Spinal cord (tissue), 10 donors: ENCODE data around the gene ZMYM3. TPM values are rescaled to one million over a fixed set of nuclear protein-coding genes. Genes with fewer than 3 reads are reported as not detected.
"Not testable (repeated sequence)": the region's sequence is repeated elsewhere in the genome, so short reads cannot be mapped to it uniquely, and the experiment has no call there.

ENCODE experiments used
- DNase-seq, 6 donors: peaks; one replicate each; pipeline versions ENCODE4 v3.0.0 to v3.0.0-alpha.2; 2013 to 2015; ENCODE audit warnings: low spot score in 6 of 6, low read depth in 4 of 6
- H3K27ac ChIP-seq: one replicate; pipeline ENCODE4 v1.5.1; 2013; ENCODE audit warnings: low read depth, low read length, control low read depth
- H3K27me3 ChIP-seq: one replicate; pipeline ENCODE4 v1.6.1; 2013; ENCODE audit warnings: low read length; ENCODE audit not compliant: control insufficient read depth, insufficient read depth
- H3K36me3 ChIP-seq: one replicate; pipeline ENCODE4 v1.6.1; 2013; ENCODE audit warnings: low read length; ENCODE audit not compliant: control insufficient read depth, insufficient read depth
- H3K4me1 ChIP-seq: one replicate; pipeline ENCODE4 v1.6.1; 2013; ENCODE audit warnings: low read length; ENCODE audit not compliant: control insufficient read depth, insufficient read depth
- H3K4me3 ChIP-seq: one replicate; pipeline ENCODE4 v1.5.1; 2013; ENCODE audit warnings: low read depth, low read length, control low read depth
- H3K9me3 ChIP-seq: one replicate; pipeline ENCODE4 v1.6.1; 2013; ENCODE audit warnings: low read length; ENCODE audit not compliant: control insufficient read depth, insufficient read depth
- WGBS: methylation state at CpG from one replicate; pipeline ENCODE4 v1.1.5; 2013; ENCODE audit warnings: missing lambda C conversion rate; ENCODE audit not compliant: insufficient coverage; 5-methylcytosine and 5-hydroxymethylcytosine counted together
- polyA plus RNA-seq, 2 donors: library from polyadenylated mRNA; unstranded; fragments of 120-200 nt; gene quantifications; one replicate each; pipeline ENCODE4 v1.2.1, GENCODE V29; 2013; ENCODE audit not compliant: insufficient read length in 2 of 2
- total RNA-seq, 2 donors: library from RNA; depleted of rRNA in 1 of 2; stranded (reverse); fragments of 120-200 nt in 1 of 2; fragments of >200 nt in 1 of 2; gene quantifications; one replicate each; pipeline versions ENCODE4 v1.2.3 to v1.2.4, GENCODE V29; 2013 to 2014
- donor health status: healthy.

The ZMYM3 gene
- total and polyA plus RNA-seq, 4 donors, result 26.4 to 54.2 (median 39.6) TPM

DNA sequence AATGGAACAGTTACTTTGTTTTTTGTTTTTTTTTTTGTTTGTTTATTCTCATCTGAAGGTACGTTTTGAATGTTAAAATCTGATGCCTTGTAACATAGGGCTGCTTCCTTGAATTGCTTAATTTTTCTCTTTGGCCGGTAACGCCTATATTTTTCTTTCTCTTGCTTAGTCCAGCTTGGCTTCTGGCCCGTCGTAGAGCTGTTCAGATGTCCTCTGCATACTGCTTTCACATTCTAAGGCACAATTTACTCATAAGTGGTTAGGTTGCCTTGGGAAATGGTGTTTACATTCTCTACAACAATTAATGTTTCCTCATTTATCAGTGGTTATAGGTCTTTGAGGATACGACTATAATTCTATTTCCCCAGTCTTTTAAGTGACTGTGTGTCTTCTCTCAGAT, 37.4 kb upstream of the ZMYM3 start:
- no peak overlapping the region for H3K4me3 ChIP-seq
- no peaks in the 10 kb centered on the region for H3K4me1 ChIP-seq
- H3K36me3 ChIP-seq, result peaks cover 32% of the 10 kb centered on the region
- no peak for DNase-seq
- 61% methylated on average over 3 of the region's 6 CpGs for WGBS
- H3K27ac ChIP-seq, result no peak overlapping the region
- no peaks in the 10 kb centered on the region for H3K27me3 ChIP-seq
- no peaks in the 10 kb centered on the region for H3K9me3 ChIP-seq

GRCh38 chrX:71285929-71286328, 32.0 kb upstream of the ZMYM3 start:
- H3K4me1 ChIP-seq, result no peaks in the 10 kb centered on the region
- H3K4me3 ChIP-seq, result no peak overlapping the region
- no peaks in the 10 kb centered on the region for H3K27me3 ChIP-seq
- DNase-seq, result no peak
- H3K9me3 ChIP-seq, result no peaks in the 10 kb centered on the region
- peaks cover 10% of the 10 kb centered on the region for H3K36me3 ChIP-seq
- H3K27ac ChIP-seq, result no peak overlapping the region

DNA sequence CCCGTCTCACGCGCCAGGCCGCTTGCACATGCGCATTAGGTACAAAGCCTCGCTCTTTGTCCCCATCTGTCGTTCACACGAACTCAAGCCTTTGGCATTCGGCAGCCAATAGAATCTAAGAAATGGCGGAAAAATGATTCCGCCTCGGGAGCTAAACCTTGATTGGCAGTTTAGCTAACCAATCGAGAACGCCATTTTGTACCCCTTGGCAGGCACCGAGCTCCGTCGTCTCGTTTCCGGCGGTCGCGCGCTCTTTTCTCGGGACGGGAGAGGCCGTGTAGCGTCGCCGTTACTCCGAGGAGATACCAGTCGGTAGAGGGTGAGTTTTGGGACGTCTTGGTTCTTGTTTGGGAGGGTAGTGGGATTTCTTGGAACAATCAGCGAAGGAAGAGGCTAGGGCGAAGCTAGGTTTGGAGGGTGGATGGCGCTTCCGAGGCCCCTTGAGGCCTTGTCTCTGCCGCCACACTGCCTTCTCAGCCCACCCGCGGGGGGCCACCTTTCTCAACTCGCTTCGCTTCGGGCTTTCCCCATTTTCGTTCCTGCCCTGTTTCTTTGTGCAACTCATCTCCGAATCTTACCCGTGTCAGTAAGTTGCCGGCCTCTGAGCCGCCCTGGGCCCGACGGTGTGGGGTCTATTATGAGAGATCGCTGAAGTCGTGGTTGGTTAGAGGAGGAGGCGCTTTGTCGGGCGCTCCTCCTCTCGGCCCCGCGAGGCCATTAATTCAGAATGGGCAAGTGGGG, 29.6 kb upstream of the ZMYM3 start, which contains the start of gene NONO:
TSS of gene NONO (plus strand) at position 233 of the 741 bp plus-strand sequence. CDS start 7,003 bp downstream, outside the sequence.
- peak within 1 kb of the TSS; percentile 83 for H3K4me3 ChIP-seq
- DNase-seq, result peak; percentile 89 to 99 (median 96)
- peak within 1 kb of the TSS; percentile 95 for H3K27ac ChIP-seq
- H3K36me3 ChIP-seq, result peaks cover 7% of the 10 kb centered on the region
- H3K27me3 ChIP-seq, result no peaks in the 10 kb centered on the region
- 24% methylated on average over 57 of the region's 57 CpGs for WGBS
- H3K9me3 ChIP-seq, result no peaks in the 10 kb centered on the region
- no peaks in the 10 kb centered on the region for H3K4me1 ChIP-seq

GRCh38 chrX:71282514-71283402, 28.8 kb upstream of the ZMYM3 start:
- Histone ChIP-seq H3K36me3 (peaks cover 7% of the 10 kb centered on the region), H3K4me1 (no peaks in the 10 kb centered on the region), H3K9me3 (no peaks in the 10 kb centered on the region), H3K4me3 (peak overlapping the region; percentile 37), H3K27me3 (no peaks in the 10 kb centered on the region), H3K27ac (peak overlapping the region; percentile 91)
- DNase-seq, result no peak
- WGBS, result 42% methylated on average over 11 of the region's 16 CpGs

GRCh38 chrX:71281300-71281699, 27.4 kb upstream of the ZMYM3 start:
- not testable (repeated sequence) for H3K9me3 ChIP-seq, H3K4me1 ChIP-seq, H3K27ac ChIP-seq, H3K27me3 ChIP-seq, H3K4me3 ChIP-seq, H3K36me3 ChIP-seq, DNase-seq
- WGBS, result 88% methylated on average over 8 of the region's 11 CpGs

- H3K27me3 ChIP-seq, H3K27ac ChIP-seq, H3K36me3 ChIP-seq, H3K4me1 ChIP-seq, H3K9me3 ChIP-seq, H3K4me3 ChIP-seq, DNase-seq: not testable (repeated sequence)
- WGBS, result 88% methylated on average over 1 of the region's 2 CpGs
These were observed 18.4 kb upstream of the ZMYM3 start for GRCh38 chrX:71272313-71272712.

GRCh38 chrX:71269801-71270395, 16.0 kb upstream of the ZMYM3 start:
- Histone ChIP-seq H3K27me3 (no peaks in the 10 kb centered on the region), H3K4me3 (no peak overlapping the region), H3K4me1 (no peaks in the 10 kb centered on the region), H3K36me3 (no peaks in the 10 kb centered on the region), H3K9me3 (no peaks in the 10 kb centered on the region), H3K27ac (no peak overlapping the region)
- 76% methylated on average over 18 of the region's 19 CpGs for WGBS
- no peak for DNase-seq

DNA sequence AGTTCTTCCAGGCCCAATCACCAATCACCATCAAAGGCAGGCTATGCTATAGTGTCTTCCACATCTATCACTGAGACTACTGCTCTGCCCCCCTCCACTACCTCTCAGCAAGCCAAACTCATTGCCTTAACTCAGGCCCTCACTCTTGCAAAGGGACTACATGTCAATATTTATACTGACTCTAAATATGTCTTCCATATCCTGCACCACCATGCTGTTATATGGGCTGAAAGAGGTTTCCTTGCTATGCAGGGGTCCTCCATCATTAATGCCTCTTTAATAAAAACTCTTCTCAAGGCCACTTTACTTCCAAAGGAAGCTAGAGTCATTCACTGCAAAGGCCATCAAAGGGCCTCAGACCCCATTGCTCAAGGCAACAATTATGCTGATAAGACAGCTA, 14.7 kb upstream of the ZMYM3 start:
- H3K27ac ChIP-seq, H3K9me3 ChIP-seq, H3K27me3 ChIP-seq, H3K36me3 ChIP-seq, DNase-seq, H3K4me3 ChIP-seq, H3K4me1 ChIP-seq: not testable (repeated sequence)

DNA sequence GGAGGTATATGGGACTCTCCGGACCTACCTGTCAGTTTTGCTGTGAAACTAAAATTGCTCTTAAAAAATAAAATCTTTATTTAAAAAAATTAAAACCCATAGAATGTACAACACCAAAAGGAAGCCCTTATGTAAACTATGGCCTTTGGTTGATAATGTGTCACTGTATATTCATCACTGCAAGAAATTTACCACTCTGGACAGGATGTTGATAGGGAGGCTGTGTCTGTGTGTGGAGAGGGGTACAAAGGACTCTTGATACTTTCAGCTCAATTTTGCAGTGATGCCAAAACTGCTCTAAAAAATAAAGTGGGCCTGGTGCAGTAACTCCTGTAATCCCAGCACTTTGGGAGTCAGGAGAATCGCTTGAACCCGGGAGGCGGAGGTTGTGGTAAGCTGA, 2.9 kb upstream of the ZMYM3 start:
- H3K27ac ChIP-seq, result no peak overlapping the region
- peaks cover 11% of the 10 kb centered on the region for H3K4me1 ChIP-seq
- no peak for DNase-seq
- no peaks in the 10 kb centered on the region for H3K9me3 ChIP-seq
- H3K4me3 ChIP-seq, result no peak overlapping the region
- H3K27me3 ChIP-seq, result no peaks in the 10 kb centered on the region
- no CpG with 5 or more reads among the region's 4 CpGs for WGBS
- no peaks in the 10 kb centered on the region for H3K36me3 ChIP-seq
